ENCODE data around the gene MTMR11. TPM values are rescaled to one million over a fixed set of nuclear protein-coding genes. Genes with fewer than 3 reads are reported as not detected.

The MTMR11 gene
- total and polyA plus RNA-seq, 2 of the 8 experiments (the other 6 are each of a cell fraction or from before 2014, with no cell fraction given) = 3.7 to 4.8 TPM

DNA sequence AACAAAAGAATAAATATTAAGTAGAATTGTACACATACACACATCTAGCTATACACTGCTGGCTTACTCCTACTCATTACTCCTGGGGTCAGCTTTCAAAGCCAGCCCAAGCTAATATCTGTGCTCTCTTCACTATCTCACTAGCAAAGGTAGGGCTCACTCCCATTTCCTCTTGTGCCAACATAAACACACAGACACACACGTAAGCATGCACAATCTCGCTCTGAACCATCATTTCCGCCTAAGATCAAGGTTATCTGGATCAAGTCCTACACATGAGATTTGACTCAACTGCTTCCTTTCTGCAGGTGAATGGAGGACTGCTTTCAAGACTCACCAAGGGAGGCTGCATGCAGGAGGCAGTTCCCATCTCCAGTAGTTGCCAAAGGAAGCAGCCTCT, 28.8 kb upstream of the MTMR11 start:
- Histone ChIP-seq H3K4me1 (replicated peaks in 1 of 4; ENCODE audit: control insufficient read depth in 3 of 4, insufficient read depth in 4 of 4, low read length in 3 of 4) (no peaks in the 10 kb centered on the region), H3K14ac (ENCODE audit: insufficient read length) (no peak overlapping the region), H4K91ac (replicated peaks; ENCODE audit: insufficient read length, low read length) (no peak overlapping the region), H3K56ac (replicated peaks; ENCODE audit: insufficient read length, low read depth, low read length) (no peak overlapping the region), H3K9ac (replicated peaks in 1 of 4; ENCODE audit: extremely low read depth in 1 of 4, low read depth in 3 of 4, low read length in 3 of 4) (no peak overlapping the region), H3K23ac (ENCODE audit: insufficient read length) (no peak overlapping the region), H3K23me2 (ENCODE audit: low read depth, low read length) (no peaks in the 10 kb centered on the region), H3K9me3 (ENCODE audit: insufficient read depth in 2 of 2, low read depth in 1 of 2, low read length in 1 of 2) (no peaks in the 10 kb centered on the region), H2AFZ (ENCODE audit: low read length) (no peak overlapping the region), H3K36me3 (ENCODE audit: control insufficient read depth in 2 of 4, insufficient read depth in 4 of 4, low read length in 3 of 4) (peaks cover 7 to 34% (median 22%) of the 10 kb centered on the region in 4 experiments), H2BK20ac (ENCODE audit: low read length) (no peak overlapping the region), H3K18ac (ENCODE audit: extremely low read depth, low read length) (no peak overlapping the region), H3K79me1 (ENCODE audit: low read depth, low read length) (no peaks in the 10 kb centered on the region), H2BK5ac (ENCODE audit: low read depth, low read length) (no peak overlapping the region), H2BK12ac (ENCODE audit: low read depth, low read length) (no peak overlapping the region), H4K8ac (ENCODE audit: extremely low read depth, insufficient read depth, low read length) (no peak overlapping the region), H3K27me3 (replicated peaks in 1 of 4; ENCODE audit: control insufficient read depth in 3 of 4, extremely low read depth in 1 of 4, insufficient read depth in 3 of 4, low read length in 3 of 4) (no peaks in the 10 kb centered on the region), H2AK5ac (ENCODE audit: low read depth, low read length) (no peak overlapping the region), H4K20me1 (replicated peaks in 1 of 2; ENCODE audit: control insufficient read depth in 1 of 2, insufficient read depth in 2 of 2, low read length in 2 of 2) (no peaks in the 10 kb centered on the region), H2BK120ac (replicated peaks; ENCODE audit: low read depth, low read length) (no peak overlapping the region), H2BK15ac (ENCODE audit: low read length) (no peak overlapping the region), H3K4me2 (ENCODE audit: insufficient read depth in 1 of 2, low read depth in 2 of 2, low read length in 2 of 2) (no peak overlapping the region), H4K5ac (ENCODE audit: insufficient read length, low read depth, low read length) (no peak overlapping the region), H3K4ac (replicated peaks; ENCODE audit: insufficient read length, low read depth, low read length) (no peak overlapping the region), H3K79me2 (ENCODE audit: control insufficient read depth in 1 of 2, insufficient read depth in 2 of 2, low read length in 2 of 2) (no peaks in the 10 kb centered on the region), H3K4me3 (ENCODE audit: extremely low read depth in 1 of 4, insufficient read depth in 2 of 4, low read depth in 3 of 4, low read length in 4 of 4) (no peak overlapping the region), H3K27ac (ENCODE audit: low read depth, low read length) (no peak overlapping the region)
- ChIA-PET POLR2A (ENCODE audit: partially characterized antibody) (interaction anchor here (1.8 kb wide), 1 partner anchor 79 kb away, joined by 6 read pairs; a partner anchor contains a TSS), CTCF (ENCODE audit: partially characterized antibody) (interaction anchor here (0.8 to 1.0 kb wide), 4 partner anchors 55 to 889 kb away, joined by 3 read pairs; no protein-coding TSS in a partner anchor)
- DNase-seq (ENCODE audit: low read depth in 1 of 2, low spot score in 2 of 2) (no peak), FAIRE-seq (no peak)
- WGBS, 2 experiments (ENCODE audit: extremely low coverage in 1 of 2, insufficient coverage in 1 of 2, insufficient read length in 1 of 2, insufficient replicate concordance in 2 of 2, low coverage in 1 of 2, low lambda C conversion rate in 2 of 2, missing lambda C conversion rate in 1 of 2) = 94% methylated on average over 3 of the region's 3 CpGs; no CpG with 5 or more reads in 1 of the 2 experiments
- TF ChIP-seq SAP30 (IDR thresholded peaks at IDR 0.05; ENCODE audit: insufficient read depth, insufficient replicate concordance, low read length) (no peak), TBP (IDR thresholded peaks at IDR 0.05; ENCODE audit: low read depth, low read length) (no peak), JUN (IDR thresholded peaks at IDR 0.05; ENCODE audit: low read depth, low read length) (no peak), RNF2 (IDR thresholded peaks at IDR 0.05; ENCODE audit: borderline replicate concordance, low read depth, low read length, missing control alignments, poor library complexity, severe bottlenecking) (no peak), SIX5 (IDR thresholded peaks at IDR 0.05; ENCODE audit: low read depth, low read length) (no peak), KDM5A (IDR thresholded peaks at IDR 0.05; ENCODE audit: low read length) (no peak), EGR1 (IDR thresholded peaks at IDR 0.05; ENCODE audit: borderline replicate concordance, low read depth, low read length) (no peak)

Measured in H1 (cell line).